ENCODE data around the gene UBE3B. TPM values are rescaled to one million over a fixed set of nuclear protein-coding genes. Genes with fewer than 3 reads are reported as not detected.

Gene UBE3B
- total RNA-seq, 1 donor from 2014 or later: 32.2 TPM

DNA sequence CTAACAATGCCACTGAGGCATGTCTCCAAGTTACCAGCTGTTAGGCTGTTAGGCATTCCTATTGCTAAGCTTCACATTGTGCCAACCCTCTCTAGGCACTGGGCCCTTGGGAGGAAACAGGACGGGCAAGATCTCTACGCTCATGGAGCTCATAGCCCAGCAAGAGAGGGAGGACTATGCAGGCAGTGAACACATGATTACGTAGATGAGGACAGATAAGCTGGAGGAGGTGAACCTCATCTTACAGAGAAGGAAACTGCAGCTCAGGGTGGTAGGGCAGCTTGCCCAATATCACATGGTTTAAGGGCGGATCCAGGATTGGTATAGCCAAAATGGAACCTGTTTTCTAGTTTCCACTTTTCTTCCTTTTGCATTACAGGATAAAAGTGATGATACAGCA lies 7.8 kb downstream of the UBE3B start:
- no peaks in the 10 kb centered on the region for H3K27me3 ChIP-seq
- H3K4me1 ChIP-seq: no peaks in the 10 kb centered on the region
- peaks cover 0 to 74% of the 10 kb centered on the region in 2 donors for H3K36me3 ChIP-seq
- H3K27ac ChIP-seq: no peak overlapping the region
- H3K4me3 ChIP-seq: no peak overlapping the region
- intact Hi-C loops (cut with DNase I): no loop called here
- TF ChIP-seq POLR2A (IDR thresholded peaks at IDR 0.05) (no peak), POLR2AphosphoS5 (IDR thresholded peaks at IDR 0.05; ENCODE audit: insufficient read depth in 1 of 2, low read depth in 1 of 2) (no peak)
- TF ChIP-seq, protein P1, sequence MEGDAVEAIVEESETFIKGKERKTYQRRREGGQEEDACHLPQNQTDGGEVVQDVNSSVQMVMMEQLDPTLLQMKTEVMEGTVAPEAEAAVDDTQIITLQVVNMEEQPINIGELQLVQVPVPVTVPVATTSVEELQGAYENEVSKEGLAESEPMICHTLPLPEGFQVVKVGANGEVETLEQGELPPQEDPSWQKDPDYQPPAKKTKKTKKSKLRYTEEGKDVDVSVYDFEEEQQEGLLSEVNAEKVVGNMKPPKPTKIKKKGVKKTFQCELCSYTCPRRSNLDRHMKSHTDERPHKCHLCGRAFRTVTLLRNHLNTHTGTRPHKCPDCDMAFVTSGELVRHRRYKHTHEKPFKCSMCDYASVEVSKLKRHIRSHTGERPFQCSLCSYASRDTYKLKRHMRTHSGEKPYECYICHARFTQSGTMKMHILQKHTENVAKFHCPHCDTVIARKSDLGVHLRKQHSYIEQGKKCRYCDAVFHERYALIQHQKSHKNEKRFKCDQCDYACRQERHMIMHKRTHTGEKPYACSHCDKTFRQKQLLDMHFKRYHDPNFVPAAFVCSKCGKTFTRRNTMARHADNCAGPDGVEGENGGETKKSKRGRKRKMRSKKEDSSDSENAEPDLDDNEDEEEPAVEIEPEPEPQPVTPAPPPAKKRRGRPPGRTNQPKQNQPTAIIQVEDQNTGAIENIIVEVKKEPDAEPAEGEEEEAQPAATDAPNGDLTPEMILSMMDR (IDR thresholded peaks at IDR 0.05): no peak
- no peak for DNase-seq (ENCODE audit: extremely low spot score in 2 of 2)
- H3K9me3 ChIP-seq: no peaks in the 10 kb centered on the region

DNA sequence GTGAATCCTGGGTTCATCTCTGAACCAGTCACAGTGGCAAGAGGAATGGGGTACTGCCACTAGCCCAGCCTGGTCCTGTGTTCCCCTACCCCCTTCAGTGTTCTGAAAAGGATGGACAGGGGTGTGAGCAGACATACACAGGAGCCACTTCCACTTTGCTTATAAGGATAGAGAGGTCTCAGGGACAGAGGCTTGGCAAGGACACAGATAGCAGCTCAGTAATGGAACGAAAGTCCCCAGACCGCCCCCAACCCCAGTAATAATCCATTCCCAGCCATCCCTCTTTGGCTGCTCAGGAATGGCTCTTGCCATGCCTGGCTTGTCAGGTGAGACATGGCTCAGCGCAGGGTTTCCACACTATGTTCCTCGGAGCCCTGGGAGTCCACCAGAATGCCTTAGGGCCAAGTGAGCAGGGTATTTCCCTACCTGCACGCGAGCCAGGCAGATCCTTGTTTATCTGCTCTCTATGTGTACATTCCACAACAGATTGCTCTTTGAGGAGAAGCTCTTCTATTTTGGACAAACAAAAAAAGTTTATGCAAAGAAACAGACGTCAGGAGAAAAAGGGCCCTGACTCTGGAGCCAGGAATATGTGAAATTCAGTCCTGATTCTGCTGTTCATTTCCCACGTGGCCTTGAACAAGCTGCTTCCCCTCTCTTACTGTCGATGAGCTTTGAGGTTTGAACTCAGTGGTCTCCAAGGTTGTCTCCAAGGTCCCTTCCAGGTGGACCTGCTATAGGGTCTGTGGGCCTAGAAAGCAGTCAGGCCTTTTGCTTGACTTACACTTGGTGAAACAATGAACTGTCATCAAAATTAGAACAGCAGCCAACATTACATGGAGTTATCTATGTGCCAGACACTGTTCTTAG lies 10.0 kb downstream of the UBE3B start:
- Histone ChIP-seq H3K27me3 (no peaks in the 10 kb centered on the region), H3K36me3 (peaks cover 0 to 92% of the 10 kb centered on the region in 2 donors), H3K4me3 (no peak overlapping the region), H3K27ac (no peak overlapping the region), H3K4me1 (no peaks in the 10 kb centered on the region), H3K9me3 (no peaks in the 10 kb centered on the region)
- DNase-seq (ENCODE audit: extremely low spot score in 2 of 2): no peak
- TF ChIP-seq, protein P1 (IDR thresholded peaks at IDR 0.05): no peak
- TF ChIP-seq POLR2AphosphoS5 (IDR thresholded peaks at IDR 0.05; ENCODE audit: insufficient read depth in 1 of 2, low read depth in 1 of 2): no peak
- TF ChIP-seq POLR2A (IDR thresholded peaks at IDR 0.05): no peak
- intact Hi-C loops (cut with DNase I): no loop called here

GRCh38 chr12:109488051-109488665 lies 10.7 kb downstream of the UBE3B start:
- no peak overlapping the region for H3K4me3 ChIP-seq
- no peak overlapping the region for H3K27ac ChIP-seq
- no peaks in the 10 kb centered on the region for H3K4me1 ChIP-seq
- DNase-seq (ENCODE audit: extremely low spot score in 2 of 2): no peak
- TF ChIP-seq, protein P1 (IDR thresholded peaks at IDR 0.05): no peak
- no peak for TF ChIP-seq POLR2AphosphoS5 (IDR thresholded peaks at IDR 0.05; ENCODE audit: insufficient read depth in 1 of 2, low read depth in 1 of 2)
- no peak for TF ChIP-seq POLR2A (IDR thresholded peaks at IDR 0.05)
- no peaks in the 10 kb centered on the region for H3K27me3 ChIP-seq
- no peaks in the 10 kb centered on the region for H3K9me3 ChIP-seq
- H3K36me3 ChIP-seq: peaks cover 0 to 97% of the 10 kb centered on the region in 2 donors
- intact Hi-C loops (cut with DNase I): no loop called here

DNA sequence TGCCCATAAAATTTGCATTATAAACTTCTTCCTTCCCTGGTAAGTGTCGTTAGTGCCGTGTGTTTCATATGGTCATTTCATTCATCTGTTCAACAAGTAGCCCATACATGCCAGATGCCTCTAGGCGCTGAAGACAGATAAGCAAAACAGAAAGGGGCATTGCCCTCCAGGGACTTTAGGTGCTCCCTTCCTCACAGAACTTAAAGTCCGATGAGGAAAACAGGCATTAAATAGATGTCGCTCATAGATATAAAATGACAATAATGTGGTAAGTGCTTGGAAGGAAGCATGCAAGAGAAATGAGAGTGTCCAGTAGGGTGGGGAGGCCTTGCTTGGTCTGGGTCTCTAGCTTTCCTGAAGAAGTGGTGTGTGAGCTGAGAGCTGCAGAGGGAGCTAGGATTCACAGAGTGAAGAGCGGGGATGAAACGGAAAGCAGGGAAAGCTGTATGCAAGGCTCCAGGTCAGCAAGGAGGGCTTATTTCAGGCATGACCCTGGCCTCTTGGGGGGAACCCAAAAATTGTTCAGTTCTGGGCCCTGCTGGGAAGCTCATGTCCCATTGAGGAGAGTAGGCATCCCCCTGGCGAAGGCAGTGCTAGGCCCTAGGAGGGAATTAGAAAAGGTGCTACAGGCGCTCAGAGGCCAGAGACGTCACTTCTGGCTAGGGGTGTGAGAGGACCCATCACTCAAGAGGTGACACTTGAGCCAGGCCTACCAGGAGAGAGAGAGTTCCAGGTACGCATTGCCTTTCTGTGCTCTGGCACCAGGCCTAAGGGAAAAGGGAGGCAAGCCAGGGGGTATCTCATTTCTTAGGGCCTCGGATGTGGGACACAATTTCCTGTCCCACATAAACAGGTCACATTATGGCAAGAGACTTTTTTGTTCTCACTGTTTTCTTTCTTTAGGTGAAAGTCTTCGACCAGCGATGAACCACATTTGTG lies 11.9 kb downstream of the UBE3B start:
- intact Hi-C loops (cut with DNase I): no loop called here
- no peaks in the 10 kb centered on the region for H3K9me3 ChIP-seq
- no peaks in the 10 kb centered on the region for H3K27me3 ChIP-seq
- DNase-seq (ENCODE audit: extremely low spot score in 2 of 2): no peak
- no peaks in the 10 kb centered on the region for H3K4me1 ChIP-seq
- H3K36me3 ChIP-seq: peaks cover 0 to 92% of the 10 kb centered on the region in 2 donors
- TF ChIP-seq, protein P1 (IDR thresholded peaks at IDR 0.05): no peak
- TF ChIP-seq POLR2AphosphoS5 (IDR thresholded peaks at IDR 0.05; ENCODE audit: insufficient read depth in 1 of 2, low read depth in 1 of 2) (no peak), POLR2A (IDR thresholded peaks at IDR 0.05) (no peak)
- no peak overlapping the region for H3K4me3 ChIP-seq
- no peak overlapping the region for H3K27ac ChIP-seq
